CD4-positive, alpha-beta T cell (primary cell): ENCODE data around the gene ZMYND10. TPM values are rescaled to one million over a fixed set of nuclear protein-coding genes. Genes with fewer than 3 reads are reported as not detected.
A peak's percentile ranks its signal among the peaks of the same experiment; 100 is the strongest.

Experiments
- ATAC-seq: fragments of 200-7000 bp; cut with Tn5 transposase; one replicate; pipeline ENCODE4 v1.10.0; 2022; ENCODE audit warnings: mild to moderate bottlenecking; ENCODE audit not compliant: poor library complexity
- CTCF ChIA-PET: fragments of 350-600 bp; sonication (Branson Sonifier 250); formaldehyde crosslinking; loops from one replicate; lab custom pipeline; 2021; ENCODE audit warnings: antibody characterized with exemption, inconsistent platforms; lab: Charles Lee
- POLR2A ChIA-PET: fragments of 350-600 bp; sonication (Branson Sonifier 250); formaldehyde crosslinking; loops from one replicate; lab custom pipeline; 2021; ENCODE audit warnings: antibody characterized with exemption, inconsistent platforms; lab: Charles Lee
- DNase-seq, 14 experiments: peaks; one replicate each; pipeline ENCODE4 v3.0.0-alpha.2; 2013 to 2020; ENCODE audit warnings: mixed read lengths in 2 of 14
- H3K27ac ChIP-seq, 2 donors: one replicate each; pipeline versions ENCODE4 v1.5.1 to v1.7.0; 2013; ENCODE audit warnings: low read length in 2 of 2, low read depth in 1 of 2, mild to moderate bottlenecking in 1 of 2
- H3K27me3 ChIP-seq, 2 experiments: 1 replicate in 1 of 2; 2 replicates in 1 of 2; pipeline versions ENCODE4 v1.6.1 to v1.7.0; 2013; ENCODE audit warnings: low read length in 2 of 2, control low read depth in 1 of 2, mild to moderate bottlenecking in 1 of 2, moderate library complexity in 1 of 2; ENCODE audit not compliant: insufficient read depth in 2 of 2, control insufficient read depth in 1 of 2
- H3K36me3 ChIP-seq: one replicate; pipeline ENCODE4 v1.6.1; 2013; ENCODE audit warnings: low read length, control low read depth; ENCODE audit not compliant: insufficient read depth
- H3K4me1 ChIP-seq: one replicate; pipeline ENCODE4 v1.6.1; 2013; ENCODE audit warnings: low read length, control low read depth; ENCODE audit not compliant: insufficient read depth
- H3K4me3 ChIP-seq: one replicate; pipeline ENCODE4 v1.5.1; 2013; ENCODE audit warnings: mild to moderate bottlenecking, low read length, moderate library complexity
- H3K9me3 ChIP-seq, 2 experiments: 1 replicate in 1 of 2; 2 replicates in 1 of 2; pipeline versions ENCODE4 v1.6.1 to v1.7.0; 2013; ENCODE audit warnings: low read length in 2 of 2, mild to moderate bottlenecking in 2 of 2, control low read depth in 1 of 2, moderate library complexity in 1 of 2; ENCODE audit not compliant: control insufficient read depth in 1 of 2, insufficient read depth in 1 of 2
- H3K27ac Mint-ChIP-seq: one replicate; pipeline ENCODE4 v1.8.0; 2020; ENCODE audit warnings: mixed read lengths
- H3K27me3 Mint-ChIP-seq: one replicate; pipeline ENCODE4 v1.8.0; 2021; ENCODE audit warnings: mixed read lengths
- H3K36me3 Mint-ChIP-seq: one replicate; pipeline ENCODE4 v1.8.0; 2021; ENCODE audit warnings: low read depth, mixed read lengths
- H3K4me1 Mint-ChIP-seq: one replicate; pipeline ENCODE4 v1.8.0; 2021; ENCODE audit warnings: low read depth, mixed read lengths
- H3K4me3 Mint-ChIP-seq: one replicate; pipeline ENCODE4 v1.8.0; 2020; ENCODE audit warnings: mild to moderate bottlenecking, mixed read lengths
- H3K9me3 Mint-ChIP-seq: one replicate; pipeline ENCODE4 v1.8.0; 2020; ENCODE audit warnings: mixed read lengths
- CTCF ChIP-seq: fragments of 200-600 bp; IDR thresholded peaks from one replicate; pipeline ENCODE4 v1.8.0; 2022; ENCODE audit warnings: antibody characterized with exemption, mild to moderate bottlenecking
- intact Hi-C, 2 experiments: fragments of 100-400 bp; cut with DNase I in 1 of 2; cut with micrococcal nuclease in 1 of 2; formaldehyde crosslinking; loops; one replicate each; pipeline versions ENCODE4 v1.15.1 to v1.9.0; 2023 to 2025; cut with DNase I, micrococcal nuclease
- total RNA-seq, 174 experiments: library from RNA in 2 of 174; stranded (reverse) in 2 of 174; gene quantifications; one replicate each; pipeline ENCODE4 v1.2.3 and lab custom pipeline; 2021 to 2026

The ZMYND10 gene
- total RNA-seq, 2 experiments from 2014 or later, result 1.7 to 1.8 TPM

- Mint-ChIP-seq H3K36me3 (peaks cover 7% of the 10 kb centered on the region), H3K27ac (no peak within 1 kb of the TSS), H3K9me3 (no peaks in the 10 kb centered on the region), H3K4me1 (peaks cover 24% of the 10 kb centered on the region), H3K27me3 (no peaks in the 10 kb centered on the region), H3K4me3 (no peak within 1 kb of the TSS)
- no peak for ATAC-seq
- peaks cover 22% of the 10 kb centered on the region for H3K4me1 ChIP-seq
- DNase-seq, result peak in 1 of 14 experiments; percentile 28
- intact Hi-C loops, result no loop called here
- H3K4me3 ChIP-seq, result no peak within 1 kb of the TSS
- no peaks in the 10 kb centered on the region for H3K9me3 ChIP-seq
- CTCF ChIA-PET, result no interaction called here
- TF ChIP-seq CTCF, result no peak
- H3K36me3 ChIP-seq, result no peaks in the 10 kb centered on the region
- POLR2A ChIA-PET, result interaction anchor here (1.4 kb wide), 1 partner anchor 18 kb away, joined by 4 read pairs; no protein-coding TSS in a partner anchor
- no peak within 1 kb of the TSS for H3K27ac ChIP-seq
- no peaks in the 10 kb centered on the region for H3K27me3 ChIP-seq
Observed at GRCh38 chr3:50303013-50303815, 42.3 kb downstream of the ZMYND10 start, which contains the start of gene HYAL1. TSS of gene HYAL1 (minus strand) at chr3:50303574. CDS start at chr3:50302956, 618 bp downstream.

- Mint-ChIP-seq H3K4me1 (peaks cover 30% of the 10 kb centered on the region), H3K27me3 (no peaks in the 10 kb centered on the region), H3K4me3 (peak overlapping the region; percentile 39), H3K27ac (no peak overlapping the region), H3K36me3 (peaks cover 7% of the 10 kb centered on the region), H3K9me3 (no peaks in the 10 kb centered on the region)
- Histone ChIP-seq H3K36me3 (no peaks in the 10 kb centered on the region), H3K4me1 (peaks cover 30% of the 10 kb centered on the region), H3K4me3 (no peak overlapping the region), H3K27ac (no peak overlapping the region), H3K27me3 (no peaks in the 10 kb centered on the region), H3K9me3 (no peaks in the 10 kb centered on the region)
- intact Hi-C loops, result loop anchor here in 1 of 2 experiments (1.0 kb wide), 1 partner anchor 17 kb away; no protein-coding TSS in a partner anchor
- DNase-seq (peak in 1 of 14 experiments; percentile 35), ATAC-seq (no peak)
- POLR2A ChIA-PET, result interaction anchor here (1.4 kb wide), 1 partner anchor 19 kb away, joined by 4 read pairs; no protein-coding TSS in a partner anchor
- CTCF ChIA-PET, result no interaction called here
- no peak for TF ChIP-seq CTCF
Observed at GRCh38 chr3:50302095-50303012, 43.2 kb downstream of the ZMYND10 start.

- H3K4me1 Mint-ChIP-seq, result peaks cover 30% of the 10 kb centered on the region
- ChIA-PET POLR2A (no interaction called here), CTCF (interaction anchor here (0.7 to 2.9 kb wide), 2 partner anchors 24 to 1916 kb away, joined by 3 to 18 read pairs; no protein-coding TSS in a partner anchor)
- DNase-seq (no peak), ATAC-seq (no peak)
- no peaks in the 10 kb centered on the region for H3K27me3 Mint-ChIP-seq
- peak overlapping the region; percentile 99 for H3K27ac Mint-ChIP-seq
- Histone ChIP-seq H3K36me3 (no peaks in the 10 kb centered on the region), H3K27me3 (no peaks in the 10 kb centered on the region), H3K4me3 (no peak overlapping the region), H3K9me3 (no peaks in the 10 kb centered on the region), H3K27ac (no peak overlapping the region), H3K4me1 (peaks cover 31% of the 10 kb centered on the region)
- peak overlapping the region; percentile 38 for H3K4me3 Mint-ChIP-seq
- H3K9me3 Mint-ChIP-seq, result no peaks in the 10 kb centered on the region
- peaks cover 7% of the 10 kb centered on the region for H3K36me3 Mint-ChIP-seq
- TF ChIP-seq CTCF, result no peak
- intact Hi-C loops, result no loop called here
Observed at GRCh38 chr3:50300681-50301254, 44.8 kb downstream of the ZMYND10 start.
